K562 (cell line): ENCODE results near the gene CARD11. TPM values are rescaled to one million over a fixed set of nuclear protein-coding genes. Genes with fewer than 3 reads are reported as not detected.

Experiments used
- ATF1 ChIP-seq, 2 experiments: fragments of 450-650 bp in 1 of 2; IDR thresholded peaks; 2 replicates each; pipeline ENCODE4 v1.6.1; 2016; ENCODE audit warnings: missing compliant biosample characterization in 1 of 2, missing genetic modification characterization in 1 of 2
- BCOR ChIP-seq: fragments of 450-650 bp; IDR thresholded peaks from 2 replicates; pipeline ENCODE4 v1.6.1; 2016
- C11orf30 ChIP-seq: fragments of 450-650 bp; IDR thresholded peaks from 2 replicates; pipeline ENCODE4 v1.6.1; 2016; ENCODE audit warnings: low read depth, mild to moderate bottlenecking
- CCAR2 ChIP-seq: fragments of 200-400 bp; formaldehyde crosslinking; IDR thresholded peaks from 2 replicates; pipeline ENCODE4 v1.6.1; 2017; ENCODE audit warnings: mild to moderate bottlenecking, low read depth, low read length
- CREBBP ChIP-seq: IDR thresholded peaks from one replicate; pipeline ENCODE4 v1.6.1; 2012; ENCODE audit warnings: low read depth, mild to moderate bottlenecking, control low read depth, inconsistent platforms, low read length
- EHMT2 ChIP-seq: fragments of 450-650 bp; IDR thresholded peaks from 2 replicates; pipeline ENCODE4 v1.6.1; 2018; ENCODE audit warnings: antibody characterized with exemption
- FOSL1 ChIP-seq: fragments of 200-800 bp; sonication (Bioruptor generic); conservative IDR thresholded peaks from 2 replicates; pipeline ENCODE4 v1.6.1; 2016; ENCODE audit warnings: missing genetic modification characterization, missing compliant biosample characterization
- GTF2F1 ChIP-seq: IDR thresholded peaks from 2 replicates; pipeline ENCODE4 v1.6.1; 2011; ENCODE audit warnings: low read depth, low read length, improper control_type of control experiment
- HDAC2 ChIP-seq: fragments of 450-650 bp; IDR thresholded peaks from 2 replicates; pipeline ENCODE4 v1.6.1; 2016; ENCODE audit warnings: mild to moderate bottlenecking
- HIVEP1 ChIP-seq: fragments of 250-450 bp; sonication (Bioruptor Pico); IDR thresholded peaks from 2 replicates; pipeline ENCODE4 v1.4.0; 2020; ENCODE audit warnings: mild to moderate bottlenecking
- HMG20A ChIP-seq: fragments of 450-650 bp; formaldehyde crosslinking; conservative IDR thresholded peaks from 2 replicates; pipeline ENCODE4 v1.4.0; 2020; ENCODE audit warnings: mild to moderate bottlenecking, mixed read lengths
- ILK ChIP-seq: fragments of 450-650 bp; IDR thresholded peaks from 2 replicates; pipeline ENCODE4 v1.6.1; 2016; ENCODE audit warnings: missing genetic modification characterization, low read depth, mild to moderate bottlenecking, missing compliant biosample characterization, moderate library complexity, borderline replicate concordance
- KAT2B ChIP-seq: IDR thresholded peaks from one replicate; pipeline ENCODE4 v1.6.1; 2012; ENCODE audit warnings: low read depth, mild to moderate bottlenecking, control low read depth, inconsistent platforms, low read length, moderate library complexity
- KLF1 ChIP-seq: fragments of 450-650 bp; IDR thresholded peaks from 2 replicates; pipeline ENCODE4 v1.6.1; 2016; ENCODE audit warnings: missing genetic modification characterization, missing compliant biosample characterization
- NCOA1 ChIP-seq: fragments of 450-650 bp; IDR thresholded peaks from 2 replicates; pipeline ENCODE4 v1.6.1; 2016; ENCODE audit warnings: low read depth
- NCOA6 ChIP-seq: fragments of 450-650 bp; IDR thresholded peaks from 2 replicates; pipeline ENCODE4 v1.6.1; 2017; ENCODE audit warnings: mild to moderate bottlenecking
- NR2C1 ChIP-seq, 2 experiments: fragments of 450-650 bp; IDR thresholded peaks; 2 replicates each; pipeline ENCODE4 v1.6.1; 2017; ENCODE audit warnings: mild to moderate bottlenecking in 2 of 2, antibody characterized with exemption in 1 of 2, inconsistent platforms in 1 of 2, missing compliant biosample characterization in 1 of 2, missing genetic modification characterization in 1 of 2
- SMAD3 ChIP-seq: fragments of 450-650 bp; formaldehyde crosslinking; conservative IDR thresholded peaks from 2 replicates; pipeline ENCODE4 v1.4.0; 2020; ENCODE audit warnings: mild to moderate bottlenecking
- SMC3 ChIP-seq: conservative IDR thresholded peaks from 2 replicates; pipeline ENCODE4 v1.6.1; 2011; ENCODE audit warnings: low read depth, low read length, improper control_type of control experiment; ENCODE audit not compliant: insufficient read depth
- SNIP1 ChIP-seq: fragments of 450-650 bp; IDR thresholded peaks from 2 replicates; pipeline ENCODE4 v1.7.1; 2017; ENCODE audit warnings: low read depth, mild to moderate bottlenecking
- SRSF9 ChIP-seq: fragments of 200-400 bp; formaldehyde crosslinking; IDR thresholded peaks from 2 replicates; pipeline ENCODE4 v1.6.1; 2017; ENCODE audit warnings: low read depth, low read length, borderline replicate concordance
- TFE3 ChIP-seq: fragments of 450-650 bp; formaldehyde crosslinking; IDR thresholded peaks from 2 replicates; pipeline ENCODE4 v1.4.0; 2020; ENCODE audit warnings: mild to moderate bottlenecking, mixed read lengths
- ZBTB26 ChIP-seq: fragments of 450-650 bp; formaldehyde crosslinking; IDR thresholded peaks from 2 replicates; pipeline ENCODE4 v1.4.0; 2022; ENCODE audit warnings: missing genetic modification characterization
- ZNF165 ChIP-seq: fragments of 250-450 bp; sonication (Bioruptor Pico); IDR thresholded peaks from 2 replicates; pipeline ENCODE4 v1.4.0; 2020; ENCODE audit warnings: borderline replicate concordance
- ZNF324 ChIP-seq: fragments of 250-450 bp; sonication (Bioruptor Pico); IDR thresholded peaks from 2 replicates; pipeline ENCODE4 v1.4.0; 2020; ENCODE audit warnings: mild to moderate bottlenecking
- ZNF436 ChIP-seq: fragments of 250-450, 450-650 bp; sonication (Bioruptor Pico); formaldehyde crosslinking; IDR thresholded peaks from 2 replicates; pipeline ENCODE4 v1.7.0; 2020; ENCODE audit warnings: mild to moderate bottlenecking
- ZNF583 ChIP-seq: fragments of 250-450 bp; sonication (Bioruptor Pico); IDR thresholded peaks from 2 replicates; pipeline ENCODE4 v1.4.0; 2020
- ZNF695 ChIP-seq: fragments of 450-650 bp; formaldehyde crosslinking; IDR thresholded peaks from 2 replicates; pipeline ENCODE4 v1.4.0; 2020; ENCODE audit warnings: mild to moderate bottlenecking, moderate library complexity
- ZNF77 ChIP-seq: fragments of 250-450 bp; sonication (Bioruptor Pico); IDR thresholded peaks from 2 replicates; pipeline ENCODE4 v1.5.0; 2020
- polyA plus RNA-seq, 8 experiments: library from polyadenylated mRNA; depleted of rRNA in 4 of 8; stranded (reverse) in 5 of 8; unstranded in 3 of 8; fragments of >200 nt; fragmentation: Nextera tagmentation in 2 of 8; fragmentation: Illumina TruSeq in 1 of 8; extraction: Ambion mirVana in 2 of 8; extraction: Trizol in 1 of 8; gene quantifications; 2 replicates each; pipeline versions ENCODE4 v1.2.1 to v1.2.3, GENCODE V29; 2011 to 2014; ENCODE audit warnings: inconsistent platforms in 1 of 8, missing spikeins in 1 of 8
- total RNA-seq, 7 experiments: library from RNA; depleted of rRNA in 6 of 7; stranded (reverse); fragments of >200 nt in 6 of 7; fragmentation: Illumina TruSeq in 2 of 7; extraction: Trizol in 2 of 7; gene quantifications; 2 replicates each; pipeline versions ENCODE4 v1.2.1 to v1.2.3, GENCODE V29; 2011 to 2021; ENCODE audit warnings: low replicate concordance in 1 of 7

Gene CARD11
- total and polyA plus RNA-seq, 9 of the 15 experiments (the other 6 are each of a cell fraction or from before 2014, with no cell fraction given), result 0.07 to 12.8 (median 5.7) TPM

- TF ChIP-seq ZBTB26 (CRISPR knock-in tag), result peak; percentile 53; the same call in 1 of the 2 replicates
- TF ChIP-seq HMG20A, result no peak
- TF ChIP-seq CCAR2, result no peak
- no peak for TF ChIP-seq ATF1 (CRISPR knock-in tag; IDR thresholded peaks at IDR 0.05)
- peak; percentile 75 for TF ChIP-seq ATF1 (tag; IDR thresholded peaks at IDR 0.05)
- 0 out of 2 replicates have a peak, but pooled peaks have one; percentile 41 for TF ChIP-seq HIVEP1 (CRISPR knock-in tag)
- TF ChIP-seq ILK (tag), result no peak
- no peak for TF ChIP-seq SRSF9
- TF ChIP-seq HDAC2, result 0 out of 2 replicates have a peak, but pooled peaks have one; percentile 18
- 0 out of 2 replicates have a peak, but pooled peaks have one; percentile 37 for TF ChIP-seq ZNF324 (CRISPR knock-in tag)
- no peak for TF ChIP-seq CREBBP
- TF ChIP-seq KAT2B, result no peak
- TF ChIP-seq SMC3, result no peak
- TF ChIP-seq BCOR, result no peak
- TF ChIP-seq ZNF695 (CRISPR knock-in tag), result 0 out of 2 replicates have a peak, but pooled peaks have one; percentile 69
- TF ChIP-seq ZNF165 (CRISPR knock-in tag), result peak; percentile 76; the same call in 1 of the 2 replicates
- no peak; the same call in 1 of the 2 replicates for TF ChIP-seq NCOA6
- TF ChIP-seq KLF1, result 0 out of 2 replicates have a peak, but pooled peaks have one; percentile 56
- TF ChIP-seq SMAD3 (CRISPR knock-in tag), result peak; percentile 86
- peak; percentile 92 for TF ChIP-seq C11orf30
- peak; percentile 95 for TF ChIP-seq FOSL1 (tag)
- no peak for TF ChIP-seq GTF2F1
- no peak for TF ChIP-seq ZNF77
- TF ChIP-seq TFE3 (CRISPR knock-in tag), result no peak
- peak; percentile 29; the same call in 1 of the 2 replicates for TF ChIP-seq EHMT2
- TF ChIP-seq NR2C1 (IDR thresholded peaks at IDR 0.05), result peak; percentile 54; the same call in 1 of the 2 replicates
- peak; percentile 86 for TF ChIP-seq NR2C1 (tag; IDR thresholded peaks at IDR 0.05)
- peak; percentile 91 for TF ChIP-seq ZNF583 (CRISPR knock-in tag)
- no peak for TF ChIP-seq ZNF436 (CRISPR knock-in tag)
- no peak for TF ChIP-seq SNIP1
- peak; percentile 87 for TF ChIP-seq NCOA1
These were observed 86.9 kb downstream of the CARD11 start (continued) for GRCh38 chr7:2956526-2957368.
